HuH-7.5 (cell line): ENCODE measurements around the gene ERC2.

Source experiments
- DNase-seq: peaks from one replicate; pipeline ENCODE4 v3.0.0; 2011; ENCODE audit warnings: low spot score

ERC2 gene

GRCh38 chr3:55742022-55742831, 726.0 kb downstream of the ERC2 start:
- no peak for DNase-seq

DNA sequence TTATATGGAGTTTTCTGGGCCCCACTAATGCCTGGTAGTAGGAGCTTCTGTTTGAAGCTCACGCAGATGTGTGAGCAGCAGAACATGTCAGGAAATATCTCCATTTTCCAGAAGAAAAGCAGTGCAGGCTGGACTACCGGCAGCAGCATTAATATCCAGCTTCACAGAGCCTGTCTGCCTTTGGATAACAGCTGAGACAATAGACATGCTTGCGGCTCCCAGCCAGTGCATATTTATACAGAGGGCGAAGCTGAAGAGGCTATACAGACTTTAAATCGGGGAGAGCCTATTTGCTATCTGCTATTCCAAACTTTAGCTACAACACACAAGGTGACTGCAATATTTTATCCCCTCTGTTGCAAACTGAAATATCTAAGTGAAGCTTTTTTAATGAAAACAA, 731.1 kb downstream of the ERC2 start:
- DNase-seq, result no peak

DNA sequence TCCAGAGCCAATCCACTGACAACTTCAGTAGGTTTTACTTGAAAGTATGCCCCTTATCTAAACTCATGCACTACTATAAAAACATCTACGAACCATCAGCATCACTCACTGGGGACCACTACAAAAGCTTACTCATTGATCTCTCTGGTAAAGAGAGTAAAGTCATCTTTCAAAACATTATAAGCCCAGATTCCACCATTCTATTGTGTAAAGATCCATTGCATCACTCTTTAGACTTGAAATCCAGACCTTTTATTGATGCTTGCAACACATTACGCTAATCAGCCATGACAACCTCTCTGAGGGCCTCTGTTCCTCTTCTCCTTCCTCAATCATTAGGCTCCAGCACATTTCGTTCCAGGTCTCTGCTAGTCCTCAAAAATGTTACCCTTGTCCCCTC, 732.3 kb downstream of the ERC2 start:
- no peak for DNase-seq

GRCh38 chr3:55731741-55732140, 736.5 kb downstream of the ERC2 start:
- no peak for DNase-seq

- no peak for DNase-seq
Measured at GRCh38 chr3:55729546-55729945, 738.7 kb downstream of the ERC2 start.

DNA sequence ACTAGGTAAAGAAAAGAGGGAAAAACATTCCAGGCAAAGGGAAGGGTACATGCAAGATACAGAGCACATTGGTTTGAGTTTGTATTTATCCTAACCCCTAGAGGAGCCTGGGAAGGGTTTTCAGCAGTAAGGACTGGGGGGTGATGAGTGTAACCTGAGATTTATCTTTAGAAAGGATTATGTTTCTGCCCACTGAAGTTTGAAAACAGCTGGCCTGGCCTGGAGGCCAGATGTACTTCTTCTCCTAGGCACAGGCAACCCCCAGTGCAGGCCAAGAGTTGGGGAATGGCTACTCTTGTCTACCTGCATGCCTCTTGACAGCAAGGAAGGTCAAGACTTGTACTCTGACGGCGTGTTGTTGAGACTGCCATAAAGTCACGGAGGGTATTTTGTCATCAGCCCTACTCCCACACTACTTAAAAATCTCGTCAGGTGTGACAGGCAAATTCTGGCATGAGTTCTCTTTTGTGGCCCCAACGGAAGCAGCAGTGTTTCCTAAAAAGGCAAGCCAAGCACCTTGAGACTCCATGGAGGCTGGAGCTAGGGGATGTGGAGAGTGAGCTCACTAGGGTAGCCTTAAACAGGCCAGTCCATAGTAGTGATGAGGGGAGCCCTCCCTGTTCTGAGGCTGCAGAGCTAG, 739.7 kb downstream of the ERC2 start:
- DNase-seq, result no peak

- no peak for DNase-seq
Measured at GRCh38 chr3:55726501-55726775, 741.8 kb downstream of the ERC2 start.

DNA sequence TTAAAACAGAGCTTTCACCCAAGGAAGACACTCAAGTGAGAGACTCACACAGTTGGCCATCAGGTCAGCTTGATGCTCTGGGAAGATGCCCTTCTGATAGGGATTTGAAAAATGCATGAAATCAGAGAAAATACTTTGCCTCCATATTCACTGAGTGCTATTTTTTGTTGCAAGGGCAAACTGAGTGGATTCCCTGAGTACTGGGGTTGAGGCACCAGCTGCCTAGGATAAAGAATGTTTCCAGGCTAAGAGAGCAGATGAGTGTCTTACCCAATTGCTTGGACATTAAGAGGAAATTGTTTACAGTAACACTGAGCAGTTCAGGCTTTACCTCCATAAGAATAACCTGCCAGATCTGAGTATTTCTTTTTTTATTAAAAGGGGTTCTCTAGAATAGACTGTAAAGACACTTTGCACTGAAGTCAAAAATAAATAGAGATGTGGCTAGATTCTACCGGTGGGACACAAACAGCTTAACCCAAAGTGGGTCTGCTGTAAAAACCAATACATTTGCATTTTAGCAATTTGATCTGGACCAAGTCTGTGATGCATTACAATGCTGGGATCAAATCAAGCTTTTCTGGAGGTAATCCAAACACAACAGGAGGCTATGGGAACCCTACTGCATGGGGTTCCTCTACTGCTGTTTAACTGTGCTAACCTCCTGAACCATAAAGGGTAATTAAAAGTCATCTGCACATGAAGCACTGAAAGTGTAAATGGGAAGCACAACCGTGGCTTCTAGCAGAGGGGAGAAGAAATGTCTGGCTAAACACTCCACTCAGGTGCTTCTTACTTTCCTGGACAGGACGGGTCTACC, 742.4 kb downstream of the ERC2 start:
- no peak for DNase-seq

DNA sequence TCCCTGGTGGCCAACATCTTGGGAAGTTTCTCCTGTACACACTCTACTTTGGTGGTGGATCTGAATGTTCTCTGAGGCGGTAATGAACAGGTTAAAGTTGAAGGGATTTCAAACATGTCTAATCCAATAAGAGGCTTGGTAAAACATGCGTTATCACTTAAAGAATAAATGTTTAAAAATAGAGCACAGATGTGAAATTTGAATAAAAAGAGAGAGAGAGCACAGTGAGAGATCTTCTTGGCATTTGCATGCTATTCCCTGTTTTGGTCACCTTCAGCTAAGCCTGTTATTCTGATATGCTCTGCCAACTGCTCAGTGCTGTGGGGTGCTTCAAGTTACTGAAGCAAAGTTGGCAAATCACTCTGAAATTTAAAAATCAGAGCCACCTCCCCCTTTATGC, 743.4 kb downstream of the ERC2 start:
- DNase-seq, result no peak

DNA sequence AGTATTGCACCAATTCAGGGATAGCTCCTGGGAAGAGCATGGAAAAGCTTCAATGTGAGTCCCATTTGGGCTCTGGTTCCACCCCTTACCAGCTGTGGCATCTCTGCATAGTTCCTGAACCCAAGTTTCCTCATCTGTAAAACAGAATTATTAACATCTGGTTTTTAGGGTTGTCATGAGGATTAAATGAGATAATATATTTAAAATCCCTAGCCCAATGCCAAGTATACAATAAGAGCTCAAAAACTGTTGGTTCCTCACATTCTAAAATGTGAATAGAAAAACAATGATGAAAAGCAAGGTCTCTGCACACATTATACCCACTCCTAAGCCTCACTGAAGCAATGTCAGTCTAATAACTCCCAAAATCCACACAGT, 743.9 kb downstream of the ERC2 start:
- DNase-seq, result no peak

GRCh38 chr3:55723653-55724406, 744.4 kb downstream of the ERC2 start:
- DNase-seq, result no peak

- DNase-seq, result no peak
Measured at GRCh38 chr3:55721716-55722484, 746.4 kb downstream of the ERC2 start.

DNA sequence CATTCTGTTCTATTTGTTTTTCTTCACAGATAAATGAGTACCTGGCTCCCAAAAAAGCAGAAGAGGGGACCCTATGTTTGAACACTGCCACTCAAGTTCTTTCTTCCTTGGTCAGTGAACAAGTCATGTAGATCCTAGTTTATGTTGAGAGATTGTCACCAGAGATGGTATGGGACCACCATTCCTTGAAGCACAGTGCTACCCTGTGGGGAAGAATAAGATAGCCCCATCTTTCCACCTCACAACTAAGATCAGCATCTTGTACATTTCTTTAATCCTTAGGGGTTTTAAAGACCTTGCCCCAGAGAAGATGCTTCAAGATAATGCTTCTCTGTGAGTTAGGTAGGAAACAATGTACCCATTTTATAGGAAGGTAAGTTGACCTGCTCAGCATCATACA, 747.7 kb downstream of the ERC2 start:
- no peak for DNase-seq

DNA sequence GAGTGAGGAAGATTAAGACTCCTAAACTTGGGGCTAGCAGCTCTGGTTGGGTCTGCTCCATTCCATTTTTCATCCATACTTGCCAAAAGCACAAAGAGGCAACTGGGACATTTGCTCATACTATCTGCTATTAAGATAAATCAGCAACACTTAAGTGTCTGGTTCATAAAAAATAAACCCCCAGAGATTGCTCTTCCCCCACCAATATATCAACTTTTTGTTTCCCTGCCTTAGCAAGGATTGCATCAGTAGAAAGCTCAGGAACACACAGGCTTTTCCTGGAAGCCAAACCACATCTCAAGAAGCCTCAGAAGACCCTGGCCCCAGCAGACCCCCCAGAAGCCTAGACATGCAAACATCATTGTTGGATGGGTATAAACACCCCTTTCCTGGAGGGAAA, 748.8 kb downstream of the ERC2 start:
- no peak for DNase-seq

GRCh38 chr3:55719006-55719405, 749.3 kb downstream of the ERC2 start:
- DNase-seq, result no peak

DNA sequence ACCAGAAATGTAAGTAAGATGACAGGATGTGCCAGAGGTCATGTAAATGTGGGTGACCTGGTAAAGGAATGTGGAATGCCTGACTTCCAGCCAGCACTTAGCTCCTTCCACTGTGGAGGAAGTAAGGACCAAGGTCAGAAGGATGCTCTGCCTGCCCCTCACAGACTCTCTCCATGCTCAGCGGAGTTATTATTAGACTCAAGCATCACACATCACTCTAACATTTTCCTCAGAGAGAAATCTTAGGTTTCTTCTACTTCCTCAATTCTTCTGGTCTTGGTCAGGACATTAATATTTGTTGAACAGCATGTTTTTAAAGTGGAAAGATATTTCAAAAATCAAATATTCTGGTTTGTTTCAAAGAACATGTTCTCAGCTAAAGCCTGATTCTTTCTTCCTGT, 749.7 kb downstream of the ERC2 start:
- no peak for DNase-seq

DNA sequence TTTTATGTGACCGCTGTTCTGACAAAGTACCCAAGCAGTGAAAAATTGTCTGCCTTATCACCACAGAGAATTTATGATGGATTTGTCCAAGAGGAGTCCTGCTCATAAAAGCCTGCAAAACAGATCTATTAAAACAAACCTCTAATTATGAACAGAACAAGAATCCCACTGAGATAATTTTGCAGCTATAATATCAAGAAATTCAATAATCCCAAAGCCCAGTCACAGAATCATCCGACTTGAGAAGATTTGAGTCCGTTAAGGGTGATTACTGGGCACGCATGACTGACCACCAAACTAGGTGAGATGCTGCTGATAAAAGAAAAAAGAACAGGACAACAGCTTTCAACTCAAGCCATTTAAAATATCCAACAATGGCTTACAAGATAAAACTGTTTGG, 750.2 kb downstream of the ERC2 start:
- DNase-seq, result no peak

DNA sequence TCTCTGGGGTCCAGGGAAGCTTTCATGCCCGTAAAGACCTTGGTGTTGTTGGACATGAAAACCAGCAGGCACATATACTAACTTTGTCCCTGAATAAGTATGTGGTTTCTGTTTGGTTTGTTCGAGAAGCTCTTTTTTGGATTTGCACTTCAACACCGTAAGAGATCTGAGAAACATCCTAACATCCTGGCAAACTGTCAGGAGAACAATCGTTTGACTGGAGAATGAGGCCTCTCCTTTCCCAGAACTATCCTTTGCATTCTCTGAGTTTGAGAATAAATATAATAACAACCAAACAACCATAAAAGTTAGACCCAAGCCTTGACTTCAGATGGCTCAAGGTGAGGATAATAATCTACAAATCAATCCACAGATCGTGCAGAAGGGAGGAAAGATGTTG, 750.8 kb downstream of the ERC2 start:
- no peak for DNase-seq

GRCh38 chr3:55716611-55717225, 751.5 kb downstream of the ERC2 start:
- no peak for DNase-seq

DNA sequence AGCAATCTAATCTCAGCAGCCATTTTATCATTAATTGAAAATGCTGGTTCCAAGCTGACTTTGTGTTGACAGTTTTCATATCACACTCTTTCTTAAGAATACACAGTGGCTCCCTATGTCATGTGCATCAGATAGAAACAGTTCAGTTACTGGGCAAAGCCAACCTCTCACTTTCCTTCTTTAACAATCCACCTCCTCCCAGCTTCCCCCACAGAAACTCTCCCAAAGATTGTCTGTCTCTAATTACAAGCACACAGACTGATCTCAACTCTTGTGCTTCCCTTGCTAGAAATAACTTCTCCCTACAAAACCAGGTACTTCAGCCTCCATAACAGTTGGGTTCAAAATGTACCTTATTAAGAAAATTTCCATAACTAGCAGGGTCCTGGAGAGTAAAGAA, 752.2 kb downstream of the ERC2 start:
- DNase-seq, result no peak

- DNase-seq, result no peak
Measured at GRCh38 chr3:55714057-55714456, 754.2 kb downstream of the ERC2 start.
